GM23248 (cell line): ENCODE data around the gene PCDH12.

Source experiments
- EZH2 ChIP-seq: fragments of 200-600 bp; sonication (generic); IDR thresholded peaks from 2 replicates; pipeline ENCODE4 v1.6.1; 2018; ENCODE audit warnings: antibody characterized with exemption, mild to moderate bottlenecking; ENCODE audit not compliant: insufficient read depth, poor library complexity, severe bottlenecking
- EZH2phosphoT487 ChIP-seq: fragments of 200-600 bp; sonication (generic); IDR thresholded peaks from 2 replicates; pipeline ENCODE4 v1.6.1; 2018; ENCODE audit warnings: antibody characterized with exemption, moderate library complexity, mild to moderate bottlenecking, low read depth; ENCODE audit not compliant: insufficient read depth

DNA sequence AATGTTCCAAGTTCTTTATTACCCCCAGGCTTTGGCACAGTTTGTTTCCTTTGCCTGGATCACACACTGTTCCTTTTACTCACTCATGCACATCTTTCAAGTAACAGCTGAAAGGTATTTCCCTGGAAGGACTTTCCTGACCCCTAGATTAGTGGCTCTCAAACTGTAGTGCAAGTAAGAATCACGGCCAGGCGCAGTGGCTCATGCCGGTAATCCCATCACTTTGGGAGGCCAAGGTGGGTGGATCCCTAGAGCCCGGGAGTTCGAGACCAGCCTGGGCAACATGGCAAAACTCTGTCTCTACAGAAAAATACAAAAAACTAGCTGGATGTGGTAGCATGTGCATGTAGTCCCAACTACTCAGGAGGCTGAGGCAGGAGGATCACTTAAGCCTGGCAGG, 53.5 kb downstream of the PCDH12 start:
- TF ChIP-seq EZH2 (no peak), EZH2phosphoT487 (no peak)
